ENCODE data around the gene ANXA8. TPM values are rescaled to one million over a fixed set of nuclear protein-coding genes. Genes with fewer than 3 reads are reported as not detected.

Gene ANXA8
- total RNA-seq, 1 experiment from 2014 or later = 0.72 TPM

DNA sequence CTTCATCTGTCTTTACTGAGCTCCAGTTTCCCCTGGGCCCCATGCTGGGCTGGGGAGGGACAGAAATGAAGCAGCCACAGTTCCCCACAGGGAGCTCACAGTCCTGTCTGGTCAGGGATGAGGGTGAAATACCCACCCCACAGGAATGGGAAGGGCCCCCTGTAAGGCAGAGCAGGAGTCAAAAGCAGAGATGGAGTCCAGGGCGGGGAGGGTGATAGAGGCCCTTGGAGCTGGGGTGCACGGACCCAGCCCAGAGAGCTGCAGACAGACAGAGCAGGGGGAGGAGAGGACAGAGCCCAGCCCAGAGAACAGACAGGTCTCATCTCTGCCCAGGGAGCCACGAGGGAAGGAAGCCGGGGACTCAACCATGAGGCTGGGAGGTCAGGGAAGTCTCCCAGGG, 64.9 kb downstream of the ANXA8 start:
- in situ Hi-C loops (cut with HindIII; ENCODE audit: low pct_unique_long_range_greater_than_20kb, low sequenced_read_pairs) = no loop called here
- no peaks in the 10 kb centered on the region for H3K36me3 ChIP-seq (ENCODE audit: control insufficient read depth, insufficient read depth, low read length)
- H3K27me3 ChIP-seq (ENCODE audit: control insufficient read depth, insufficient read depth, low read length) = no peaks in the 10 kb centered on the region
- peaks cover 7% of the 10 kb centered on the region for H3K4me1 ChIP-seq (ENCODE audit: control insufficient read depth, insufficient read depth, low read length)
- ChIA-PET CTCF (no interaction called here), POLR2A (no interaction called here)
- no TSS peak for BruUV-seq (replicated peaks)
- no peaks in the 10 kb centered on the region for H3K9me3 ChIP-seq (ENCODE audit: control insufficient read depth, insufficient read depth, low read depth, low read length)
- no peak for DNase-seq (ENCODE audit: low read depth, low spot score)
- no peak for TF ChIP-seq CTCF (IDR thresholded peaks at IDR 0.05)
- TF ChIP-seq POLR2AphosphoS5 (IDR thresholded peaks at IDR 0.05; ENCODE audit: low read depth, low read length) = no peak
- no peak for TF ChIP-seq SIN3A (IDR thresholded peaks at IDR 0.05; ENCODE audit: borderline replicate concordance, insufficient read depth, low read depth, low read length)
- no peak for TF ChIP-seq REST (IDR thresholded peaks at IDR 0.05; ENCODE audit: insufficient read depth in 1 of 2, low read depth in 2 of 2, low read length in 1 of 2)
- no peak for TF ChIP-seq TCF7L2 (IDR thresholded peaks at IDR 0.05; ENCODE audit: low read depth, low read length)
- ATAC-seq = no peak
- no peak overlapping the region for H3K27ac ChIP-seq (ENCODE audit: low read length)
- intact Hi-C loops (cut with micrococcal nuclease; ENCODE audit: unreplicated experiment) = no loop called here
- H3K4me3 ChIP-seq (ENCODE audit: low read depth in 2 of 2, low read length in 2 of 2) = no peak overlapping the region

DNA sequence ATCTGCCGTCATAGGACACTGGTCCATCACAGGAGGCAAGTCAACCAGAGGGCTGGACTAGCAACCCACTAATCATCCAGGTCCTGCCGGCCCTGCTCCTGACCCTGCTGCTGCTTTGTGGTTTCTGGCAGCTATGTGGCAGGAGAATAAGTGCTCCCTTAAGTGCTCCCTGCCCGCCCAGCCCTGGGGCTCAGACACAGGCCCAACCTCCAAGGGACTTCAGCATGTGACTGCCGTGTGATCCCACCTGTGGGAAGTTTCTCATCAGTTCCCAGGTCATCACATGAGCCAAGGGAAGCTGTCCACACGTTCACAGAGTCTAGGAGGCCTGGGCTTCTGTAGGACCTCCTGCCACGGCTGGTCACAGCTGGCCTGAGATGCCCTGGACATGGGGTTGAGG, 65.6 kb downstream of the ANXA8 start:
- Histone ChIP-seq H3K4me3 (ENCODE audit: low read depth in 2 of 2, low read length in 2 of 2) (no peak overlapping the region), H3K27me3 (ENCODE audit: control insufficient read depth, insufficient read depth, low read length) (no peaks in the 10 kb centered on the region), H3K9me3 (ENCODE audit: control insufficient read depth, insufficient read depth, low read depth, low read length) (no peaks in the 10 kb centered on the region), H3K27ac (ENCODE audit: low read length) (no peak overlapping the region), H3K36me3 (ENCODE audit: control insufficient read depth, insufficient read depth, low read length) (no peaks in the 10 kb centered on the region), H3K4me1 (ENCODE audit: control insufficient read depth, insufficient read depth, low read length) (peaks cover 7% of the 10 kb centered on the region)
- in situ Hi-C loops (cut with HindIII; ENCODE audit: low pct_unique_long_range_greater_than_20kb, low sequenced_read_pairs) = no loop called here
- no peak for DNase-seq (ENCODE audit: low read depth, low spot score)
- no peak for ATAC-seq
- ChIA-PET POLR2A (no interaction called here), CTCF (no interaction called here)
- intact Hi-C loops (cut with micrococcal nuclease; ENCODE audit: unreplicated experiment) = no loop called here
- no peak for TF ChIP-seq POLR2AphosphoS5 (IDR thresholded peaks at IDR 0.05; ENCODE audit: low read depth, low read length)
- no TSS peak for BruUV-seq (replicated peaks)

Other genes starting within 250 kb of the ANXA8 start
- gene GDF10, start 183.9 kb downstream of the ANXA8 start, total RNA-seq (2021; ENCODE audit: unreplicated experiment) = 1.2 TPM
- gene GDF2, start 161.7 kb downstream of the ANXA8 start, total RNA-seq (2021; ENCODE audit: unreplicated experiment) = not detected
- gene RBP3, start 135.8 kb downstream of the ANXA8 start, total RNA-seq (2021; ENCODE audit: unreplicated experiment) = not detected
- gene ZNF488, start 99.8 kb downstream of the ANXA8 start, total RNA-seq (2021; ENCODE audit: unreplicated experiment) = 11.8 TPM
- gene FAM25G, start 7.6 kb upstream of the ANXA8 start, total RNA-seq (2021; ENCODE audit: unreplicated experiment) = not detected
- gene AGAP9, start 39.5 kb upstream of the ANXA8 start, total RNA-seq (2021; ENCODE audit: unreplicated experiment) = 9.9 TPM

Measured in Panc1 (cell line).